K562 (cell line): Measurements from ENCODE around the gene SPI1. TPM values are rescaled to one million over a fixed set of nuclear protein-coding genes. Genes with fewer than 3 reads are reported as not detected.

ENCODE experiments used
- CHD4 ChIP-seq: fragments of 200-600 bp; sonication (generic); IDR thresholded peaks from 3 replicates; pipeline ENCODE4 v1.6.1; 2012; ENCODE audit warnings: low read depth, mild to moderate bottlenecking, mixed read lengths, low read length, inconsistent platforms; ENCODE audit not compliant: insufficient read depth, insufficient replicate concordance, poor library complexity, severe bottlenecking
- ELF2 ChIP-seq: fragments of 250-450 bp; sonication (Bioruptor Pico); IDR thresholded peaks from 2 replicates; pipeline ENCODE4 v1.5.0; 2021; ENCODE audit warnings: mild to moderate bottlenecking
- ETV5 ChIP-seq: sonication (generic); formaldehyde crosslinking; IDR thresholded peaks from 2 replicates; pipeline ENCODE4 v1.4.0; 2020; ENCODE audit warnings: low read depth, mild to moderate bottlenecking, missing genetic modification reagents
- FOXA3 ChIP-seq, 2 experiments: fragments of 450-650 bp in 1 of 2; sonication (generic) in 1 of 2; formaldehyde crosslinking; IDR thresholded peaks in 1 of 2; conservative IDR thresholded peaks in 1 of 2; 2 replicates each; pipeline versions ENCODE4 v1.4.0 to v1.8.0; 2020 to 2022; ENCODE audit warnings: mild to moderate bottlenecking in 2 of 2, missing genetic modification reagents in 1 of 2
- KAT8 ChIP-seq: fragments of 450-650 bp; IDR thresholded peaks from 2 replicates; pipeline ENCODE4 v1.6.1; 2016; ENCODE audit warnings: low read depth, mild to moderate bottlenecking
- SMAD4 ChIP-seq: fragments of 250-450 bp; sonication (Bioruptor Pico); conservative IDR thresholded peaks from 2 replicates; pipeline ENCODE4 v1.8.0; 2021; ENCODE audit warnings: inconsistent platforms, mild to moderate bottlenecking, moderate library complexity
- TCF7L2 ChIP-seq: fragments of 150-350 bp; IDR thresholded peaks from 2 replicates; pipeline ENCODE4 v1.6.1; 2016; ENCODE audit warnings: low read depth, mild to moderate bottlenecking, low read length, moderate library complexity
- ZNF133 ChIP-seq: fragments of 250-450 bp; sonication (Bioruptor Pico); IDR thresholded peaks from 2 replicates; pipeline ENCODE4 v1.4.0; 2020; ENCODE audit warnings: mild to moderate bottlenecking
- ZNF316 ChIP-seq: fragments of 450-650 bp; IDR thresholded peaks from 2 replicates; pipeline ENCODE4 v1.6.1; 2016
- ZNF589 ChIP-seq: fragments of 200-800 bp; sonication (Bioruptor generic); IDR thresholded peaks from 2 replicates; pipeline ENCODE4 v1.6.1; 2016; ENCODE audit warnings: low read depth, missing genetic modification characterization, missing compliant biosample characterization
- polyA plus RNA-seq, 8 experiments: library from polyadenylated mRNA; depleted of rRNA in 4 of 8; stranded (reverse) in 5 of 8; unstranded in 3 of 8; fragments of >200 nt; fragmentation: Nextera tagmentation in 2 of 8; fragmentation: Illumina TruSeq in 1 of 8; extraction: Ambion mirVana in 2 of 8; extraction: Trizol in 1 of 8; gene quantifications; 2 replicates each; pipeline versions ENCODE4 v1.2.1 to v1.2.3, GENCODE V29; 2011 to 2014; ENCODE audit warnings: inconsistent platforms in 1 of 8, missing spikeins in 1 of 8
- total RNA-seq, 7 experiments: library from RNA; depleted of rRNA in 6 of 7; stranded (reverse); fragments of >200 nt in 6 of 7; fragmentation: Illumina TruSeq in 2 of 7; extraction: Trizol in 2 of 7; gene quantifications; 2 replicates each; pipeline versions ENCODE4 v1.2.1 to v1.2.3, GENCODE V29; 2011 to 2021; ENCODE audit warnings: low replicate concordance in 1 of 7
- TF ChIP-seq, protein P1 (sequence below): sonication (generic); formaldehyde crosslinking; IDR thresholded peaks from 2 replicates; pipeline ENCODE4 v1.8.0; 2022; ENCODE audit warnings: mild to moderate bottlenecking, missing genetic modification reagents
- TF ChIP-seq, protein P2 (sequence below): sonication (generic); formaldehyde crosslinking; IDR thresholded peaks from 2 replicates; pipeline ENCODE4 v1.8.0; 2023; ENCODE audit warnings: mild to moderate bottlenecking, missing genetic modification reagents
- TF ChIP-seq, protein P3 (sequence below): fragments of 250-450 bp; sonication (Bioruptor Pico); IDR thresholded peaks from 2 replicates; pipeline ENCODE4 v1.4.0; 2020; ENCODE audit warnings: mild to moderate bottlenecking
- TF ChIP-seq, protein P4 (sequence below): sonication (generic); formaldehyde crosslinking; IDR thresholded peaks from 2 replicates; pipeline ENCODE4 v1.8.0; 2022; ENCODE audit warnings: mild to moderate bottlenecking, low read depth, missing genetic modification reagents
- TF ChIP-seq, protein P5 (sequence below): sonication (generic); formaldehyde crosslinking; IDR thresholded peaks from 2 replicates; pipeline ENCODE4 v1.8.0; 2023; ENCODE audit warnings: mild to moderate bottlenecking, missing genetic modification reagents
- TF ChIP-seq, protein P6 (sequence below): fragments of 450-650 bp; formaldehyde crosslinking; IDR thresholded peaks from 2 replicates; pipeline ENCODE4 v1.4.0; 2022; ENCODE audit warnings: mild to moderate bottlenecking, moderate library complexity

SPI1 gene
- total and polyA plus RNA-seq, 9 of the 15 experiments (the other 6 are each of a cell fraction or from before 2014, with no cell fraction given): 0.10 to 33.7 (median 10.3) TPM

DNA sequence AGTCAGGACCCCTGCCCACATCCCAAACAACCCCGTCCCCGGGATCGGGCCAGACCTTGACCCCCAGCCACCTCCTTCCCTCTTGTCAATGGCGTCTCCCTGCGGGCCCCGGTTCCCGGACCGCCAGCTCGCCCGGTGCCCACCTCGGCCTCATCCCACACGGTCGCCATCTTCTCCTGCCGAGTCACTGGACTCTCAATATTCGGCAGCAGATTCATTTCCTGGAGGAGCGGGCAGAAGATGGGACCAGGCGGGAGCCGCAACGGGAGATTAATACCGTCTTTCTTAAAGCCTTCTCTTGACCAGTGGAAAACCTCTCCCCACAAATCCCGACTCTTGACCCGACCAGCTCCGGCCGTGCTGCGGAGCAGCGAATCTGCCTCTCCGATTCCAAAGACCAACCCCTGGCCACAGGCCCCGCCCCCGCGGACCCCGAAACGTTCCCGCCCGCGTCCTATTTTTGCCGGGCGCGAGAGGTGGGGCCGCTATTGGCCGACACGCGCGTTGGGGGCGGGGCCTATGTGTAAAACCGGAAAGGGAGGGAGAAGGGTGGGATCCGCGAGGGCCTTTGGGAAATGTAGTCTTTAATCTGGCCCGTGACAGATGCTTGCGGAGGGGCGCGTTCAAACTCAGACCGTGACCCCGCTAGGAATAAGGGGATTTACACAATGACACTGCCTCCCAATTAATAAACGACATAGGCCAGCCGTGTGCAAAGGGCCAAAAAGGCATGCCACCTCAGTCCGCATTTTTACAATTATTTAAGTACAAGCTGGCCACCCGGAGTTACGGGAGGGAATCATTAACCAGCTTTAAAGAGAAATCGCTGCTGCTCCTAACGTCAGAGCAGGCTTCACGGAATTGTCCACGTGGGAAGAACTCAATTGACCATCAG is 48.0 kb upstream of the SPI1 start, which contains the start of gene PSMC3 (continued):
- TF ChIP-seq, protein P1, sequence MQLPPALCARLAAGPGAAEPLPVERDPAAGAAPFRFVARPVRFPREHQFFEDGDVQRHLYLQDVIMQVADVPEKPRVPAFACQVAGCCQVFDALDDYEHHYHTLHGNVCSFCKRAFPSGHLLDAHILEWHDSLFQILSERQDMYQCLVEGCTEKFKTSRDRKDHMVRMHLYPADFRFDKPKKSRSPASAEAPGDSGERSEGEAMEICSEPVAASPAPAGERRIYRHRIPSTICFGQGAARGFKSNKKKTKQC (CRISPR knock-in tag): peak; percentile 57; the same call in 1 of the 2 replicates
- TF ChIP-seq ELF2 (CRISPR knock-in tag) (no peak), ZNF133 (CRISPR knock-in tag) (no peak), SMAD4 (CRISPR knock-in tag) (peak; percentile 60), FOXA3 (CRISPR knock-in tag; conservative IDR thresholded peaks at IDR 0.05 in 1 of 2, IDR thresholded peaks at IDR 0.05 in 1 of 2) (no peak), ETV5 (peak; percentile 31; the same call in 1 of the 2 replicates), KAT8 (peak; percentile 80; the same call in 1 of the 2 replicates), ZNF316 (peak; percentile 69), ZNF589 (no peak), CHD4 (no peak), TCF7L2 (no peak)
- TF ChIP-seq, protein P2, sequence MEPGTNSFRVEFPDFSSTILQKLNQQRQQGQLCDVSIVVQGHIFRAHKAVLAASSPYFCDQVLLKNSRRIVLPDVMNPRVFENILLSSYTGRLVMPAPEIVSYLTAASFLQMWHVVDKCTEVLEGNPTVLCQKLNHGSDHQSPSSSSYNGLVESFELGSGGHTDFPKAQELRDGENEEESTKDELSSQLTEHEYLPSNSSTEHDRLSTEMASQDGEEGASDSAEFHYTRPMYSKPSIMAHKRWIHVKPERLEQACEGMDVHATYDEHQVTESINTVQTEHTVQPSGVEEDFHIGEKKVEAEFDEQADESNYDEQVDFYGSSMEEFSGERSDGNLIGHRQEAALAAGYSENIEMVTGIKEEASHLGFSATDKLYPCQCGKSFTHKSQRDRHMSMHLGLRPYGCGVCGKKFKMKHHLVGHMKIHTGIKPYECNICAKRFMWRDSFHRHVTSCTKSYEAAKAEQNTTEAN (CRISPR knock-in tag): peak; percentile 77; the same call in 1 of the 2 replicates
- TF ChIP-seq, protein P3, sequence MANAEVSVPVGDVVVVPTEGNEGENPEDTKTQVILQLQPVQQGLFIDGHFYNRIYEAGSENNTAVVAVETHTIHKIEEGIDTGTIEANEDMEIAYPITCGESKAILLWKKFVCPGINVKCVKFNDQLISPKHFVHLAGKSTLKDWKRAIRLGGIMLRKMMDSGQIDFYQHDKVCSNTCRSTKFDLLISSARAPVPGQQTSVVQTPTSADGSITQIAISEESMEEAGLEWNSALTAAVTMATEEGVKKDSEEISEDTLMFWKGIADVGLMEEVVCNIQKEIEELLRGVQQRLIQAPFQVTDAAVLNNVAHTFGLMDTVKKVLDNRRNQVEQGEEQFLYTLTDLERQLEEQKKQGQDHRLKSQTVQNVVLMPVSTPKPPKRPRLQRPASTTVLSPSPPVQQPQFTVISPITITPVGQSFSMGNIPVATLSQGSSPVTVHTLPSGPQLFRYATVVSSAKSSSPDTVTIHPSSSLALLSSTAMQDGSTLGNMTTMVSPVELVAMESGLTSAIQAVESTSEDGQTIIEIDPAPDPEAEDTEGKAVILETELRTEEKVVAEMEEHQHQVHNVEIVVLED: 0 out of 2 replicates have a peak, but pooled peaks have one; percentile 27
- TF ChIP-seq, protein P4, sequence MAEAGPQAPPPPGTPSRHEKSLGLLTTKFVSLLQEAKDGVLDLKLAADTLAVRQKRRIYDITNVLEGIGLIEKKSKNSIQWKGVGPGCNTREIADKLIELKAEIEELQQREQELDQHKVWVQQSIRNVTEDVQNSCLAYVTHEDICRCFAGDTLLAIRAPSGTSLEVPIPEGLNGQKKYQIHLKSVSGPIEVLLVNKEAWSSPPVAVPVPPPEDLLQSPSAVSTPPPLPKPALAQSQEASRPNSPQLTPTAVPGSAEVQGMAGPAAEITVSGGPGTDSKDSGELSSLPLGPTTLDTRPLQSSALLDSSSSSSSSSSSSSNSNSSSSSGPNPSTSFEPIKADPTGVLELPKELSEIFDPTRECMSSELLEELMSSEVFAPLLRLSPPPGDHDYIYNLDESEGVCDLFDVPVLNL: 0 out of 2 replicates have a peak, but pooled peaks have one; percentile 74
- TF ChIP-seq, protein P5, sequence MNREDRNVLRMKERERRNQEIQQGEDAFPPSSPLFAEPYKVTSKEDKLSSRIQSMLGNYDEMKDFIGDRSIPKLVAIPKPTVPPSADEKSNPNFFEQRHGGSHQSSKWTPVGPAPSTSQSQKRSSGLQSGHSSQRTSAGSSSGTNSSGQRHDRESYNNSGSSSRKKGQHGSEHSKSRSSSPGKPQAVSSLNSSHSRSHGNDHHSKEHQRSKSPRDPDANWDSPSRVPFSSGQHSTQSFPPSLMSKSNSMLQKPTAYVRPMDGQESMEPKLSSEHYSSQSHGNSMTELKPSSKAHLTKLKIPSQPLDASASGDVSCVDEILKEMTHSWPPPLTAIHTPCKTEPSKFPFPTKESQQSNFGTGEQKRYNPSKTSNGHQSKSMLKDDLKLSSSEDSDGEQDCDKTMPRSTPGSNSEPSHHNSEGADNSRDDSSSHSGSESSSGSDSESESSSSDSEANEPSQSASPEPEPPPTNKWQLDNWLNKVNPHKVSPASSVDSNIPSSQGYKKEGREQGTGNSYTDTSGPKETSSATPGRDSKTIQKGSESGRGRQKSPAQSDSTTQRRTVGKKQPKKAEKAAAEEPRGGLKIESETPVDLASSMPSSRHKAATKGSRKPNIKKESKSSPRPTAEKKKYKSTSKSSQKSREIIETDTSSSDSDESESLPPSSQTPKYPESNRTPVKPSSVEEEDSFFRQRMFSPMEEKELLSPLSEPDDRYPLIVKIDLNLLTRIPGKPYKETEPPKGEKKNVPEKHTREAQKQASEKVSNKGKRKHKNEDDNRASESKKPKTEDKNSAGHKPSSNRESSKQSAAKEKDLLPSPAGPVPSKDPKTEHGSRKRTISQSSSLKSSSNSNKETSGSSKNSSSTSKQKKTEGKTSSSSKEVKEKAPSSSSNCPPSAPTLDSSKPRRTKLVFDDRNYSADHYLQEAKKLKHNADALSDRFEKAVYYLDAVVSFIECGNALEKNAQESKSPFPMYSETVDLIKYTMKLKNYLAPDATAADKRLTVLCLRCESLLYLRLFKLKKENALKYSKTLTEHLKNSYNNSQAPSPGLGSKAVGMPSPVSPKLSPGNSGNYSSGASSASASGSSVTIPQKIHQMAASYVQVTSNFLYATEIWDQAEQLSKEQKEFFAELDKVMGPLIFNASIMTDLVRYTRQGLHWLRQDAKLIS (CRISPR knock-in tag): no peak
- TF ChIP-seq, protein P6, sequence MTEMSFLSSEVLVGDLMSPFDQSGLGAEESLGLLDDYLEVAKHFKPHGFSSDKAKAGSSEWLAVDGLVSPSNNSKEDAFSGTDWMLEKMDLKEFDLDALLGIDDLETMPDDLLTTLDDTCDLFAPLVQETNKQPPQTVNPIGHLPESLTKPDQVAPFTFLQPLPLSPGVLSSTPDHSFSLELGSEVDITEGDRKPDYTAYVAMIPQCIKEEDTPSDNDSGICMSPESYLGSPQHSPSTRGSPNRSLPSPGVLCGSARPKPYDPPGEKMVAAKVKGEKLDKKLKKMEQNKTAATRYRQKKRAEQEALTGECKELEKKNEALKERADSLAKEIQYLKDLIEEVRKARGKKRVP (CRISPR knock-in tag): 0 out of 2 replicates have a peak, but pooled peaks have one; percentile 22
